Ishikawa (cell line): Measurements from ENCODE around the gene MBTD1.

Source experiments
- CEBPB ChIP-seq: IDR thresholded peaks from 2 replicates; pipeline ENCODE4 v1.6.1; 2012
- CREB1 ChIP-seq: IDR thresholded peaks from 2 replicates; pipeline ENCODE4 v1.6.1; 2012; ENCODE audit warnings: low read depth
- EGR1 ChIP-seq: IDR thresholded peaks from 2 replicates; pipeline ENCODE4 v1.6.1; 2012
- EP300 ChIP-seq: IDR thresholded peaks from 2 replicates; pipeline ENCODE4 v1.6.1; 2012; ENCODE audit warnings: borderline replicate concordance
- FOXM1 ChIP-seq: IDR thresholded peaks from 2 replicates; pipeline ENCODE4 v1.6.1; 2012; ENCODE audit warnings: low read depth, borderline replicate concordance
- NFIC ChIP-seq: IDR thresholded peaks from 2 replicates; pipeline ENCODE4 v1.6.1; 2012
- RAD21 ChIP-seq: IDR thresholded peaks from 2 replicates; pipeline ENCODE4 v1.6.1; 2012; ENCODE audit warnings: low read depth
- TAF1 ChIP-seq: IDR thresholded peaks from 2 replicates; pipeline ENCODE4 v1.6.1; 2012; ENCODE audit warnings: low read depth, mild to moderate bottlenecking
- TCF12 ChIP-seq: IDR thresholded peaks from 2 replicates; pipeline ENCODE4 v1.6.1; 2012; ENCODE audit warnings: low read depth
- TEAD4 ChIP-seq: IDR thresholded peaks from 2 replicates; pipeline ENCODE4 v1.6.1; 2012
- YY1 ChIP-seq: IDR thresholded peaks from 2 replicates; pipeline ENCODE4 v1.6.1; 2012; ENCODE audit warnings: low read depth
- ZBTB7A ChIP-seq: IDR thresholded peaks from 2 replicates; pipeline ENCODE4 v1.6.1; 2012; ENCODE audit warnings: low read depth
- TF ChIP-seq, protein P1 (sequence below): IDR thresholded peaks from 2 replicates; pipeline ENCODE4 v1.6.1; 2012; ENCODE audit warnings: low read depth, mild to moderate bottlenecking
- TF ChIP-seq, protein P2 (sequence below): IDR thresholded peaks from 2 replicates; pipeline ENCODE4 v1.6.1; 2012
- TF ChIP-seq, protein P3 (sequence below): IDR thresholded peaks from 2 replicates; pipeline ENCODE4 v1.6.1; 2012

MBTD1 gene

GRCh38 chr17:51257150-51258081 is 2.4 kb downstream of the MBTD1 start:
- TF ChIP-seq YY1: no peak
- TF ChIP-seq, protein P1, sequence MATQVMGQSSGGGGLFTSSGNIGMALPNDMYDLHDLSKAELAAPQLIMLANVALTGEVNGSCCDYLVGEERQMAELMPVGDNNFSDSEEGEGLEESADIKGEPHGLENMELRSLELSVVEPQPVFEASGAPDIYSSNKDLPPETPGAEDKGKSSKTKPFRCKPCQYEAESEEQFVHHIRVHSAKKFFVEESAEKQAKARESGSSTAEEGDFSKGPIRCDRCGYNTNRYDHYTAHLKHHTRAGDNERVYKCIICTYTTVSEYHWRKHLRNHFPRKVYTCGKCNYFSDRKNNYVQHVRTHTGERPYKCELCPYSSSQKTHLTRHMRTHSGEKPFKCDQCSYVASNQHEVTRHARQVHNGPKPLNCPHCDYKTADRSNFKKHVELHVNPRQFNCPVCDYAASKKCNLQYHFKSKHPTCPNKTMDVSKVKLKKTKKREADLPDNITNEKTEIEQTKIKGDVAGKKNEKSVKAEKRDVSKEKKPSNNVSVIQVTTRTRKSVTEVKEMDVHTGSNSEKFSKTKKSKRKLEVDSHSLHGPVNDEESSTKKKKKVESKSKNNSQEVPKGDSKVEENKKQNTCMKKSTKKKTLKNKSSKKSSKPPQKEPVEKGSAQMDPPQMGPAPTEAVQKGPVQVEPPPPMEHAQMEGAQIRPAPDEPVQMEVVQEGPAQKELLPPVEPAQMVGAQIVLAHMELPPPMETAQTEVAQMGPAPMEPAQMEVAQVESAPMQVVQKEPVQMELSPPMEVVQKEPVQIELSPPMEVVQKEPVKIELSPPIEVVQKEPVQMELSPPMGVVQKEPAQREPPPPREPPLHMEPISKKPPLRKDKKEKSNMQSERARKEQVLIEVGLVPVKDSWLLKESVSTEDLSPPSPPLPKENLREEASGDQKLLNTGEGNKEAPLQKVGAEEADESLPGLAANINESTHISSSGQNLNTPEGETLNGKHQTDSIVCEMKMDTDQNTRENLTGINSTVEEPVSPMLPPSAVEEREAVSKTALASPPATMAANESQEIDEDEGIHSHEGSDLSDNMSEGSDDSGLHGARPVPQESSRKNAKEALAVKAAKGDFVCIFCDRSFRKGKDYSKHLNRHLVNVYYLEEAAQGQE: no peak
- TF ChIP-seq, protein P2, sequence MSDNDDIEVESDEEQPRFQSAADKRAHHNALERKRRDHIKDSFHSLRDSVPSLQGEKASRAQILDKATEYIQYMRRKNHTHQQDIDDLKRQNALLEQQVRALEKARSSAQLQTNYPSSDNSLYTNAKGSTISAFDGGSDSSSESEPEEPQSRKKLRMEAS: no peak
- no peak for TF ChIP-seq NFIC
- TF ChIP-seq FOXM1: no peak
- TF ChIP-seq TAF1: no peak
- no peak for TF ChIP-seq CEBPB
- no peak for TF ChIP-seq TCF12
- no peak for TF ChIP-seq EP300
- no peak for TF ChIP-seq TEAD4
- TF ChIP-seq CREB1: no peak
- TF ChIP-seq EGR1: no peak
- TF ChIP-seq RAD21: no peak
- TF ChIP-seq, protein P3, sequence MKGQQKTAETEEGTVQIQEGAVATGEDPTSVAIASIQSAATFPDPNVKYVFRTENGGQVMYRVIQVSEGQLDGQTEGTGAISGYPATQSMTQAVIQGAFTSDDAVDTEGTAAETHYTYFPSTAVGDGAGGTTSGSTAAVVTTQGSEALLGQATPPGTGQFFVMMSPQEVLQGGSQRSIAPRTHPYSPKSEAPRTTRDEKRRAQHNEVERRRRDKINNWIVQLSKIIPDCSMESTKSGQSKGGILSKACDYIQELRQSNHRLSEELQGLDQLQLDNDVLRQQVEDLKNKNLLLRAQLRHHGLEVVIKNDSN: no peak
- TF ChIP-seq ZBTB7A: no peak

DNA sequence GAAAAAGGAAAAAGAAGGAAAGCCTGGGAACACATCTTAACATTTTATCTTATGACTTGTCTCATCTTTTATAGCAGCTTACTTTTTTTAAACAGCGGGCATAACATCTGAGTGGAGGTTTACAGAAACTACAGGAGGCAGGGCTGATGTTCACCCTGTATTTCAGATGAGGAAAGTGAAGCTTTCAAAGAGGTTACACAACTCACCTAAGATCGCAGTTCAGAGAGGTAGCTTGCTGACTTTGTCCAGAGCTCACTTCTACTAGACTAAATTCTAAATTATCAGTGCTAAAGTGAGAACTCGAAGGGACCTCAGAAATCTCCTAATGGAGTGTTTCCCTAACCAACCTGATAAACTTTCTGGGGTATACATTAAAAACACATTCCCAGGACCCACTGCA is 3.7 kb downstream of the MBTD1 start:
- TF ChIP-seq TCF12 (no peak), TAF1 (no peak), EGR1 (no peak), RAD21 (no peak), TEAD4 (no peak), EP300 (no peak), FOXM1 (no peak), NFIC (no peak), ZBTB7A (no peak), CEBPB (no peak), CREB1 (no peak)
- TF ChIP-seq, protein P3: no peak
- TF ChIP-seq, protein P1: no peak
- TF ChIP-seq, protein P2: no peak

DNA sequence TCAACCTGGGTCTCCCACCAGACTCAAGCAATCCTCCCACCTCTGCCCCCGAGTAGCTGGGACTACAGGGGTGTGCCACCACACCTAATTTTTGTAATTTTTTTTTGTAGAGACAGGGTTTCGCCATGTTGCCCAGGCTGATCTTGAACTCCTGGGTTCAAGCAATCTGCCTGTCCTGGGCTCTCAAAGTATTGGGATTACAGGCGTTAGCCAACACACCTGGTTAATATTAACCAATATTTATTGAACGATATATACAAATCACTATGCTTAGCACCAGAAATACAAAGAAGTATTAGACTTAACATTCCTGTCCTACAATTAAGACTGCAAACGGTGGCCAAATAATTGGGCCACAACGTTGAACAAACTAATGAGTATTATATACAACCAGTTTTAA is 4.2 kb downstream of the MBTD1 start:
- TF ChIP-seq RAD21 (no peak), NFIC (no peak), FOXM1 (no peak), YY1 (no peak), ZBTB7A (no peak), CEBPB (no peak), EGR1 (no peak), TEAD4 (no peak), TAF1 (no peak), EP300 (no peak), CREB1 (no peak)
- TF ChIP-seq, protein P3: no peak
- TF ChIP-seq, protein P1: no peak
